Small intestine (tissue), 7 donors: ENCODE data around the gene TIAL1. TPM values are rescaled to one million over a fixed set of nuclear protein-coding genes. Genes with fewer than 3 reads are reported as not detected.

ENCODE experiments used
- DNase-seq, 2 donors: peaks; one replicate each; pipeline versions ENCODE4 v3.0.0 to v3.0.0-alpha.2; 2013
- FAIRE-seq: peaks from 2 replicates; lab custom pipeline; 2012; peaks lifted over from hg19 to GRCh38; lab: Jason Lieb, UNC
- H3K27ac ChIP-seq, 3 donors: one replicate each; pipeline ENCODE4 v1.5.1; 2013; ENCODE audit warnings: low read length in 2 of 3, mild to moderate bottlenecking in 2 of 3, control low read depth in 1 of 3, inconsistent platforms in 1 of 3, low read depth in 1 of 3, moderate library complexity in 1 of 3
- H3K27me3 ChIP-seq, 3 donors: one replicate each; pipeline ENCODE4 v1.6.1; 2013; ENCODE audit warnings: low read length in 3 of 3, inconsistent platforms in 1 of 3; ENCODE audit not compliant: control insufficient read depth in 3 of 3, insufficient read depth in 3 of 3
- H3K36me3 ChIP-seq, 3 donors: one replicate each; pipeline ENCODE4 v1.6.1; 2013; ENCODE audit warnings: low read length in 3 of 3, inconsistent platforms in 1 of 3, low read depth in 1 of 3, mild to moderate bottlenecking in 1 of 3, moderate library complexity in 1 of 3; ENCODE audit not compliant: control insufficient read depth in 3 of 3, insufficient read depth in 2 of 3
- H3K4me1 ChIP-seq, 3 donors: one replicate each; pipeline ENCODE4 v1.6.1; 2013; ENCODE audit warnings: low read length in 2 of 3, inconsistent platforms in 1 of 3, low read depth in 1 of 3, mild to moderate bottlenecking in 1 of 3, moderate library complexity in 1 of 3; ENCODE audit not compliant: control insufficient read depth in 3 of 3, insufficient read depth in 2 of 3
- H3K4me3 ChIP-seq, 3 donors: one replicate each; pipeline ENCODE4 v1.5.1; 2013; ENCODE audit warnings: low read length in 3 of 3, control low read depth in 1 of 3, inconsistent platforms in 1 of 3, low read depth in 1 of 3, mild to moderate bottlenecking in 1 of 3, moderate library complexity in 1 of 3
- H3K9me3 ChIP-seq, 2 donors: one replicate each; pipeline ENCODE4 v1.6.1; 2013; ENCODE audit warnings: low read depth in 1 of 2, low read length in 1 of 2; ENCODE audit not compliant: control insufficient read depth in 2 of 2, insufficient read depth in 1 of 2
- WGBS, 3 donors: extraction: QIAGEN DNeasy Blood & Tissue Kit; methylation state at CpG; one replicate each; pipeline ENCODE4 v1.1.7; 2013; 5-methylcytosine and 5-hydroxymethylcytosine counted together
- polyA plus RNA-seq, 4 donors: library from polyadenylated mRNA; stranded (reverse) in 3 of 4; unstranded in 1 of 4; fragments of 200-250 nt in 3 of 4; fragments of 120-200 nt in 1 of 4; gene quantifications; one replicate each; pipeline versions ENCODE4 v1.2.1 to v1.2.3, GENCODE V29; 2013
- donor health status: healthy with polysubstance abuse.
- donor health status: control.
- donor health status: control.
- donor health status: Bipolar disorder and iron deficiency.
- donor health status: healthy.

The TIAL1 gene
- polyA plus RNA-seq, 4 donors, result 43.8 to 109 (median 50.9) TPM

DNA sequence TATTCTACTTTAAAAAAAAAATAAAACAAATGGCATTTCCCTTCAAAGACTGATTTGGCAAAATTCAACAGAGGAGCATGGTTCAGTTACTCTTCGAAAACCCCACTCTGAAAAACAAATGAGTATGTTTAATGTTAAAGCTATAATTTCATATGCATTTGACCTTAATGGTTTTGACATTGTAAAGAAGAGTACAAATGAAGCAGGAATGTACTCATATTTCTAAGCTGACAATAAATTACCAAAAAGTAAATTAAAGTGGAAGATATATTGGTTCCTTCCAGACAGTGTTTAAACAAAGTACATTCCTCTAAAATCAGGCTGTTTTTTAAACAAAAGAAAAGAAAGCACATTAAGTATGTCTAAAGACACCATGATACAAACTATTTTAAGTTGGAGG lies 70.6 kb downstream of the TIAL1 start:
- DNase-seq, result no peak
- Histone ChIP-seq H3K36me3 (peaks cover 2 to 18% (median 2%) of the 10 kb centered on the region in 3 donors), H3K27me3 (no peaks in the 10 kb centered on the region), H3K27ac (no peak overlapping the region), H3K9me3 (no peaks in the 10 kb centered on the region), H3K4me3 (no peak overlapping the region), H3K4me1 (no peaks in the 10 kb centered on the region)
- no peak for FAIRE-seq
- 78 to 95% (median 79%) methylated on average over 1 of the region's 1 CpG for WGBS, 3 donors

DNA sequence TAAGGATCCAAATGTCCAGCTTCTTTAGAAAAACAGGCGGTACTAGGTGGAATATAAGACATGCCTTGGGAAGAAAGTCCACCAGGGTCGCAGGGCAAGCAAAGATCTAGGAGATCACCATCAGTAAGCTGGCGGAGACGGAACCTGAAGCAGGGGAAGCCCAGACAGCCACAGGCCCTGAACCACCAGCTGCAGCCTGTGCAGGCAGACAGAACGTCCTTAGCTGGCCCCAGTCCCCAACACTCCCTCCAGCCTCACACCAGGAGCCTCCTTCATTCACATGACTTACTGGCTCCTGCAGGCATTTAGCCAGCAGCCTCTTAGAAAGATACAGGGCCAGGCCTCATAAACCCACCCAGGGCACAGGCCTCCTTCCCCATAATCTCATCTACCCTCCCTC lies 71.6 kb downstream of the TIAL1 start:
- H3K4me3 ChIP-seq, result no peak overlapping the region
- no peak overlapping the region for H3K27ac ChIP-seq
- WGBS, 3 donors, result 88 to 91% (median 90%) methylated on average over 5 of the region's 5 CpGs
- no peaks in the 10 kb centered on the region for H3K9me3 ChIP-seq
- no peaks in the 10 kb centered on the region for H3K27me3 ChIP-seq
- H3K36me3 ChIP-seq, result peaks cover 2 to 18% (median 2%) of the 10 kb centered on the region in 3 donors
- H3K4me1 ChIP-seq, result peaks cover 0 to 3% (median 0%) of the 10 kb centered on the region in 3 donors
- DNase-seq, result no peak
- FAIRE-seq, result no peak

DNA sequence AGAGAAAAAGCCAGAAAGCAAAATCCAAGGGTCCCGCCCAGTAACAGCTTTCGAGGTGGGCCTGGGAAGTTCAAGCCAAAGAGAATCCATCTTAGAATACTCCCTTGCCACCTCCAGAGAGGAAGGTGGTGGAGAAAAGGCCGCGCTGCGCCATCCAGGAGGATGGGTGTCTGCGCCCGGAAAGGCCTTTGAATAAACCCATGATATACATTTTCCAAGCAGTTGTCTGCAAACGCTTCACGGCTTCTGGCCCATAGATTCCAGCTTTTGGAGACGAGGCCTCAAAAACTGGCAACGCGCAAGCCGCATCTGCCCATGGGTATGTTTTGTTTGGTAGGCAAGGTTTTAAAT lies 72.1 kb downstream of the TIAL1 start:
- H3K4me3 ChIP-seq, result no peak overlapping the region

DNA sequence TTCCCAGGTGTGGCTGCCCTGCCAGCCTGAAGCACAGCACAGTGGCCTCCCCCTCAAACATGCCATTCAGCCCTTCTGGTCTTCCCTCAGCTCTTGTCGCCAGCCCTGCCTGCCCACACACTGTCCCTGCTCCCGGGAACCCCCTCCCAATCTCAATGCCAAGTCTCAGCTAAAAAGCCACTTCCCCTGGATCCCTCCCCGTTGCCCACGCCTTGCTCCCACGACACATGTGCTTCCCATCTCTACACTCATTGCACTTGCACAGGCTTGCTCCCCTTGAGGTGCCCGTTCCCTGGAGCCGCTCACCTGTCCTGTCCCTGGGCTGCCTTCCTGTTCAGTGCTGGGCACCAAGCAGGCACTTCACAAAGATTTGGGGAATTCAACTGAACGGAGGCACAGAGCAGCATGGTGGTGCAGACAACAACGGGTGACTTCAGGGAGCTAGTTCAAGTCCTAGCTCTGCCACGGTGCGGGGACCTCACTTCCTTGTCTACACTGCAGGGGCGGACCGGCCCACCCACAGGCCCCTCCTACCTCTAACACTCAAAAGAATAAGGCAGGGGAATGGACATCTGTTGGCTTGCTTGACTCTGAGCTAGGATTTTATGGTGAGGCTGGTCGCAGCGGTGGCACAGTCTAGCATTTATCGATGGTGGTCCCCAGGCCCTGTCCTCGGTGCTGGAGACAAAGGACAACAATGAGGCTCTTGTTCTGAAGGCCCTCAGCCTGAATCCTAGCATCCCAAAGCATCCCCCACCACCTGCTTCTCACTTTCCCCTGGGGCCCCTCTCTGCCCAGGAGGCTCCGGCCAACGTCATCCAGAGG lies 72.7 kb downstream of the TIAL1 start:
- Histone ChIP-seq H3K36me3 (peaks cover 2 to 18% (median 2%) of the 10 kb centered on the region in 3 donors), H3K9me3 (no peaks in the 10 kb centered on the region), H3K4me1 (peaks cover 0 to 4% (median 0%) of the 10 kb centered on the region in 3 donors), H3K27me3 (no peaks in the 10 kb centered on the region), H3K4me3 (no peak overlapping the region), H3K27ac (no peak overlapping the region)
- FAIRE-seq (no peak), DNase-seq (no peak)
- 92 to 94% (median 92%) methylated on average over 19 of the region's 19 CpGs for WGBS, 3 donors

More for the DNA sequence above, 72.1 kb downstream of the TIAL1 start:
- Histone ChIP-seq H3K4me1 (peaks cover 0 to 4% (median 0%) of the 10 kb centered on the region in 3 donors), H3K9me3 (no peaks in the 10 kb centered on the region), H3K27me3 (no peaks in the 10 kb centered on the region), H3K27ac (no peak overlapping the region), H3K36me3 (peaks cover 2 to 18% (median 2%) of the 10 kb centered on the region in 3 donors)
- 93 to 94% (median 94%) methylated on average over 13 of the region's 13 CpGs for WGBS, 3 donors
- no peak for DNase-seq
- no peak for FAIRE-seq

Other genes with a start within 250 kb of the TIAL1 start
- 10 to 100 TPM in 3 of 4 donors, 1 to 10 TPM in 1; 9.6 to 77.8 (median 41.1) TPM for gene RGS10, start 54.2 kb downstream of the TIAL1 start, polyA plus RNA-seq
- 10 to 100 TPM in 2 of 4 donors, 1 to 10 TPM in 2; 6.5 to 15.3 (median 10.3) TPM for gene BAG3, start 54.4 kb upstream of the TIAL1 start, polyA plus RNA-seq
- 10 to 100 TPM in 1 of 4 donors, 1 to 10 TPM in 3; 3.5 to 14.1 (median 5.2) TPM for gene INPP5F, start 129.1 kb upstream of the TIAL1 start, polyA plus RNA-seq